HS-27A (cell line): ENCODE results near the gene SMARCAL1.
"Not testable (repeated sequence)": the region's sequence is repeated elsewhere in the genome, so short reads cannot be mapped to it uniquely, and the experiment has no call there.

Source experiments
- DNase-seq: peaks from one replicate; pipeline ENCODE4 v3.0.0-alpha.2; 2012; ENCODE audit warnings: low read depth, missing footprints

SMARCAL1 gene

DNA sequence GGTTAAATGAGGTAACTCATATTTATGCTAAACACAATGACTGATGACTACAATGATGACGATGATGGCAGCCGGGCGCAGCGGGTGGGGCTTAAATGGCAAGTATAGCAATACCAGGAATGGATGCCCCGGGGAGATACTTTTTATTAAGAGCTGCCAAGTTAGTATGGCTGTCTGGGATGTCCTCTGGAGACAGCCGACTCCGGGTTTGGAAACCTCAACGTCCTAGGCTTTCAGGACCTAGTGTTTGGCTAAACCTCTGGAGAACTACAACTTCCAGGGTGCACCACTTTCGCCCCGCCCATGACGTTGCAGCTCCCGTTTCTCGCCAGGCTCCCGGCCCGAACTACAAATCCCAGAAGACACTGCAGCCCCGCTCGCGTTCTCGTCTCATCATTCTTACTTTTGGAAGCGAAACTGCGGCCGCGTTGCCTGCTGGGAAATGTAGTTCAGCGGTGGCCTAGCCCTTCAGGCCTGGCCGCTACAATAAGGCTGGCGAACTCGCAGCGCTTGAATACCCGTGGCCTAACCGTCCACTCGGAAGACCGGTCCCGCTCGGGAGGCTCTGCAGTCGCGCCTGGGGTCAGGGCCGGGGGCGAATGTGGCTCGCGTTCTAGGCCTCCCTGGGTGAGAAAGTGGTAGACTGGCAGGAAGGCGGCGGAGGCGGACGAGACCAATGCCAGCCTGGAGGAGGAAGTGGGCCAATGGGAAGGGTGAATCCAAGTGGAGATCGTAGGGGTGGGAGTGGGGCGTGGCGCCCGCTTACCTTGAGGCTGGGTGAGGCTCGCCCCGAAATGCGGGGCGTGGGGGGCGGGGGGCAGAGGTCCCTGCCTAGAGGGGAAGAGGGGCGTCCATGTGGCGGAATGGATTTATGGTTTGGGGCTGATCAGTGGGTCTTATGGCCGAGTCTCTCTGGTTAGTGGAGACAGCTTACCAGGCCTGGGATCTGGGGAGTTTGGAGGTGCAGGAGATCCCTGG is at the start of gene SMARCAL1:
TSS of gene SMARCAL1 (plus strand) at position 463 of the 978 bp plus-strand sequence. CDS start 2,221 bp downstream, outside the sequence.
- DNase-seq: peak; percentile 81

DNA sequence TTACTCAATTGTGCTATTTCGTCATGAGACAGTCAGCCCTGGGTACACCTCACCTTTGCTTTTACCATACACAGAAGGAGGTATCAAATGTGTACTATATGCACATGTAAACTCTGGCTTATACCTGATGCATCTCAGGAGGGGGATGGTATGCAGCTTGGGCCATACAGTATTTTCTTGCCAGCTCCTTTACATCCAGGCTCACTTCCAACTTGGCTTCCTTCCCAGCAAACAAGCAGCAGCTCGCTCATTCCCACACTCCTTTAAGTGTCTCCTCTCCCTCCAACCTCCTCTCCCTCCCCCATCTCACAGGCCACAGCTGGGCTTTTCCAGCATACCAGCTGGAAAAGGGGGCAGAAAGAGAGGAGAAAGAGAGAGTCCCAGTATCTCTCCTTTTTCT is 49.6 kb upstream of the SMARCAL1 start:
- peak; percentile 36 for DNase-seq

DNA sequence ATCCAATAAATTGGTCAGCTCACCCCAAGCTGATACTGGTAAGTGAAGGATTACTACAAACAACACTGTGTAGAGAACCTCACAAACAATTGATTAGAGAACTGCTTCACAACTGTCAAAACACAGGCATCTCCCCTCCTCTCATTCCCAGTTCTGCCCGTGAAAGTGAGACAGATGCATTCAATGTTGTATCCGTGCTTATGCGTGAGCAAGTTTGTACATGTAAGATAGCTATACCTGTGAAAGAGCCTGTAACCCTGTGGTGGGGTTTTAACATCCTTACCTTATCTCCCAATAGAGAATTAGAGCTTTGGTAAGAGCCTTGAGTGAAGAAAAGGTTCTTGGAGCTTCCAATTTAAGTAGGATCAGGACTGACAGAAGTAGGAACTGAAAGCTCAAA is 49.1 kb upstream of the SMARCAL1 start:
- no peak for DNase-seq

DNA sequence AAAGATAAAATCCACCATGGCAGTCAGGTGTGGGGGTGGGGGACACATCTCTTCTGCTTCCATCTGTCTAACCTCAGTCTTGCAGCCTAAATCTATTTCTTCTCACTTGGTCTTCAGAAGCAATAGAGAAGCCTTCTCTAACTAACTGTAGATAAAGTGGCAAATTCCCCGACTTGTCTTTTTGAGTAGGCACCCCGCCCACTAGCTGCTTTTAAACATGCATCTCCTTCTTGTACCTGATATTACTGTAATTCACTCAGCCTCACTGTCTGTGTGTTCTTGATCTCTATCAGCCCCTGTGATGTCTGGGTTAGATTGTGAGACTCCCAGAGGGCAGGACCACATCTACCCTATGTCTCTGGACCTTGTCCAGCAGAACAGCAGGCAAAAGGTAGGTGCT is 46.8 kb upstream of the SMARCAL1 start:
- DNase-seq: no peak

DNA sequence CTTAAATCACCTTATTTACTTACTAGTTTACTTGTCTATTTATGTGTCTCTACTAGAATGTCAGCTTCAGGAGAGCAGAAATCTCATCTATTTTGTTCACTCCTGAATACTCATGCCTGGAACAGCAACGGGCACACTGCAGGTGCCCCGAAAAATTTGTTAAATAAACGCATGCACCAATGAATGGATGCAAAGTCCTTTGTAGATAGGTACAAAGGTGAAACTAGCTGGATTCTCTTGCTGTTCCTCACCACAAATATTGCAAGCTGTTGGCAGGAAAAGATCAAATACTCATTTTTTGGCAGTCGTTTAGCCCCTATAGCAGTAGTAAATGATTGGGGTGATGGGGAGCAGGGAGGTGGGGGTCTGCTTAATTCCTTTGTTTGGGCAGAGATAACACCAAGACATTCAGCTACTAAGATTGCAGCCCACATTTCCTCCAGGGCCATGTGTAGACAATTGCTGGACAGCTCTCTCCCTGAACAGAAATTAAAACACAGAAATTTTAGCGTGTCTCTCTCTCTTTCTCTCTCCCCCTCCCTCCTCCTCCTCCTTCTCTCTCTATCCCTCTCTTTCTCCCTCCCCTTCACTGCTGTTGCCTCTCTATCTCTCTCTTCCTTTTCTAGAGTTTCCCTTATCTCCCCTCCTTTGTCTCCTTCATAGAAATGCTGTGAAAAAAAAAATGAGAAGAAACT is 45.4 kb upstream of the SMARCAL1 start:
- no peak for DNase-seq

DNA sequence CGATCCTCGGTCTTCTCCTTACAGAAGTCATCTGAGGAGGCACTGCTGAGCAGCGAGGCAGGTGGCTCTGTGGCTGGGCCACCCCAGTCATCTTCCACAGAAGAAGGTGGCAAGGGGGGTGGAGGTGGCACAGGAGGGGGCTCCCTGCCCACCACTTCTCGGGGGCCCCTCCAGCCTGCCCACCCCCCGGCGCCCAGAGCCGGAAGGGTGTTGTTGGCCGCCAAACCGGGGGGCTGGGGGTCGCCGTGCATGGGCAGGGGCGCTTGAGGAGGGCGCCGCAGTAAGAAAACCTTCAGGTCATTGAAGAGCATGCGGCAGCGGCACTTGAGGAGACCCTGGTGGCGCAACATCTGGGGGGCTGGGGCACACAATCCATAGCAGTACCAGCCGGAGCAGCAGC is 42.5 kb upstream of the SMARCAL1 start:
- DNase-seq: no peak

DNA sequence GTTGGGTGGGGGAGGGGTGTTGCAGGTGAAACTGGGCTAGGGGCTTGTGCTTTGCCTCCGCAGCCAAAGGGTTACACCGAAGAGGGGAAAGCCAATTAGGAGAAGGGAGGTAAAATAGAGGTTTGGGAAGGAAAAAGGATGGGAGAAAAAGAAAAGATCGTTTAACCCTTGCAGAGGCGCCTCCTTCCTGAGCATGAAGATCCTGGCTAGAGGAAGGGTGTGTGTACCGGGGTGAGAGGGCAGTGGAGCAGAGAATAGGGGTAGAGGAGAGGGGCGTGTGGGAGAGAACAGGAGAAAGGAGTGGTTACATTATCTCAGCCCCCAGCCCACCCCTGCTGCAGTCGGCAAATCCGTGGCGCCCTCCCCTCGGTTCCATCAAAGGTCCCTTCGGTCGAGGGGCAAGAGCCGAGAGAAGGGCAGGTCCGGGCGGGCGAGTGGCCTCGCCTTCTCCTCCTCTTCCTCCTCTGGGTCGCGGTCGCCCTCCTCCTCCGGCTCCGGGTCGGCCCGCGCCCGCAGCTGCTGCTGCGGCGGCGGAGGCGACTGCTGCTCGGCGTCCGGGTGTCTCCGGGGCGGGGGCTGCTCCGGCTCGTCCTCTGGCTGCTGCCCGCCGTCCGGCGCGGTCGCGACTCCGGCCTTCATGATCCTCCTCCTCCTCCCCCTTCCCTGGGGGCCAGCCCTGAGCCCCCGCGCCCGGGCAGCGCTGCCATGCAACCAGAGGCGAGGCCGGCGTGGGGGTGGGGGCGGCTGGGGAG is 41.1 kb upstream of the SMARCAL1 start:
- no peak for DNase-seq

DNA sequence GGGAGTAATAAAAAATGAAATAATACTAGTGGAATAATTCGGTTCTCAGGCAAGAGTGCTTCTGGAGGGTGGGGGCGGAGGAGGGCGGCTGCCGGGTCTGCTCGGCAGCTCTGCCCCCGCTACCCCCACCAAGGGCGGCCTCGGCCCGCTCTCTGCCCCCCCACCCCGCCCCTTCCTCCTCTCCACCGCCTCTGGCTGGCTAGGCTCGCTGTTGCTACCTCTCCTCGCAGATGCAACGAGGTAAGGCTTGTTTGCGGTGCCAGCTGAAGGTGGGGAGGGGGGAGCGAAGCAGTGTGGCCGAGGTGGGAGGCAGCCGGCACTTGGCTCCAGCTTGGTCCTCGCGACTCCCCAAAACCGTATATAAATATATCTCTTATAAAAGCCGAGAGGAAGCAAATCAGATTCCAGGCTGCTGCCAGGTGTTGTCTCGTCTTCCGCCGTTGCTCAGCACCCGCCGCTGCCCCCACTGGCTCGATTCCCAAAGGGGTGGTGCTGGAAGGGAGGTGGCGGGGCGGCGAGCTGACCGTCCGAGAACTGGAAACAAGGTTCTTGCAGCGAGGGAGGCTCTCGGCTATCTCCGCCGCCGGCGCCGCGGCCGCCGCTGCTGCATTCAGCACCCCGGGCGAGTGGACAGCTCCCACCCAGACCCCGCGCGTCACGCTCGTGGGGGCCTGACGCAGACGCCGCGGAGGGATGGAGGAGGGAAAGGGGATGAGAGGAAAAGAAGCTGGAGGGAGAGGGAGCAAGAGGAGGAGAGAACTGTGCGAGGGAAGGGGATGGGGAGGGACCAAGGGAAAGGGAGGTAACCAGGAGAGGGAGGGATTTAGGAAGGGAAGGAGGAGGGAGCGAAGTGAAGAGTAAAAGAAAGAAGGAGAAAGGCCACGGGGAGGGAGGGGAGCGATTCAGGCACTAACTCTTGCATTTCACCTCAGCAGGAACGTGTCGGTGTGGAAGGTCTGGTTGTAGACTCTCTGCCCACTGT is 40.3 kb upstream of the SMARCAL1 start, which contains the start of gene MARCHF4:
TSS of gene MARCHF4 (minus strand) at position 763 of the 982 bp plus-strand sequence. CDS start 2,223 bp downstream, outside the sequence.
- DNase-seq: peak; percentile 64

DNA sequence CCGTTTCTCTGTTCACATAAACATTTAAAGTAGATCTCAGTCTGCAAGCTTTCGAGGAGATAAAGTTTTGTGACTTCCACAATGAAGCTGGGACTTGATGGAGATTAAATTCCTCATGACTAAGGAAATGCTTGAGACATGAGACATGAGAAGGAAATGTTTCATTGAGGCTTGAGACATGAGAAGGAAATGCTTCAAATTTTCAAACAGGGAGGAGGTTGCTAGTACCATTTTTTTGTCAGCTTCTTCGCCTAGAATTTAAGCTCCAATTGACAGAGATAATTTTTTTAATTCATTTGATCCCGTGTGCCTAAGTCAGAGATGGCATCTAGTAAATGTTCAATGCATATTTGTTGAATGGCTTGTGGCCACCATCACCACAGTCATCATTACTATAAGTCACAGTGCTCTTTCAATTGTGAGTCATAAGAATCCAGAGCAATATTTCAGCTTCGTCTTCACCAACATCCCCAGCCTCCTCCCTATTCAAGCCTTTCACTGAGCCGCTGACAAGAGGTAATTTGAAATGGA is 39.5 kb upstream of the SMARCAL1 start:
- peak; percentile 86 for DNase-seq

DNA sequence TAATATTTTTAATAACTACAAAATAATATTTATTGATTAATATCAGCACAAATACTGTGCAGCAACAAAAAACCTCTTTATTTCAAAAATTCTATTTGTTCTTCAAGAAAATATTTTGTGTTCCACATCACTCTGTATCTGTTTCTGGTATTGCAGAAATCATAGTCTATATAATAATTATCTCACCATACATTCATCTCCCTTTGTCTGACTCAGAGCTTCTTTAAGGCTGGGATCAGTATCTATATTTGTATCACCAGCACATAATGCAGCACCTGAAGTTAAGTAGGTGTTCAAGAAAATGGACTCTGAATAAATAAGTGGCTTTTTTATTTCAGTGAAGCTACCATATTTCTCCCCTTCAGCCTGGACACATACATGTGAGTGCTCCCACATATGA is 38.4 kb upstream of the SMARCAL1 start:
- no peak for DNase-seq

DNA sequence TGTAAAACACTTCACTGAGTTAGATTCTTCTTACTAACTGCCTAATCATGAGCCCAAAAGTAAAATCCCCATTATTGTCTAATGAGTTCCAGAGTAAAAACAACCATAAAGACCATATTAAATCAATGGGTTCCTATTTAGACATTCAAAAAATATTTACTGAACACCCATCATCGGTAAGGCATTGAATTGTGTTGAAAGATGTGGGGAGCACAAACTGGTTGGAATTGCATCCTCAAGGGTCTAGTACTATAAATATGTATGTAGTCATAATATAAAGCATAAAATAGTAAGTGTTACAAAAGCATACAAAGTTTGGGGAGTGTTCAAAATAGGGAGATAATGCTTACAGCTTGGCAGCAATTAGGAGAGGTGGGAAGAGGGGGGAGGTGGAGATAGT is 37.0 kb upstream of the SMARCAL1 start:
- DNase-seq: no peak

DNA sequence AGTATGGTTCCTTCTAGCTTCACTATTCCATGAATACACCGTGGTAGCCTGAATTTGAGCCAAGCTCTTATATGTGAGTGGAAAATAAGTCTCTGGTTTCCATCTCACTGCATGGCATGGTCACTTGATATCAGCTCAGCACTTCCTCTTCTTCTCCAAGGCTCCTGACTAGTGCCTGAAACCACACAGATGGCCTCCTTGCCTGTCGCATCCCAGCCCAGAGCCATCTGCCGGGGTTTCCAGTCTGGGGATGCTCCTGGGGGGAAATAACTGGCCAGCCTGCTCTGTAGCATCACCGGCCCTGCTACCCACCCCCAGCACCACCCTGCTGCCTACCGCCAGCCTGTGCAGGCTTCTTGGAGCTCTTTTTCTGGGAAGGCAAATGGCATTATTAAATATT is 32.3 kb upstream of the SMARCAL1 start:
- no peak for DNase-seq

DNA sequence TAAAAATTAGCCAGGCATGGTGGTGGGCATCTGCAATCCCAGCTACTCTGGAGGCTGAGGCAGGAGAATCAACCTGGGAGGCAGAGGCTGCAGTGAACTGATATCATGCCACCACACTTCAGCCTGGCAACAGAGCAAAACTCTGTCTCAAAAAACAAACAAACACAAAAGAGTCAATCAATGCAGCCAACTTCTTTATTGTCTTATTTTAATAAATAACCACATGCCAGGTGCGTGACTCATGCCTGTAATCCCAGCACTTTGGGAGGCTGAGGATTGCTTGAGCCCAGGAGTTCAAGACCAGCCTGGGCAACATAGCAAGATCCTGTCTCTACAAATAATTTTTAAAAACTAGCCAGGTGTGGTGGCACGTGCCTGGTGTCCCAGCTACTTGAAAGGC is 27.9 kb upstream of the SMARCAL1 start:
- DNase-seq: not testable (repeated sequence)

DNA sequence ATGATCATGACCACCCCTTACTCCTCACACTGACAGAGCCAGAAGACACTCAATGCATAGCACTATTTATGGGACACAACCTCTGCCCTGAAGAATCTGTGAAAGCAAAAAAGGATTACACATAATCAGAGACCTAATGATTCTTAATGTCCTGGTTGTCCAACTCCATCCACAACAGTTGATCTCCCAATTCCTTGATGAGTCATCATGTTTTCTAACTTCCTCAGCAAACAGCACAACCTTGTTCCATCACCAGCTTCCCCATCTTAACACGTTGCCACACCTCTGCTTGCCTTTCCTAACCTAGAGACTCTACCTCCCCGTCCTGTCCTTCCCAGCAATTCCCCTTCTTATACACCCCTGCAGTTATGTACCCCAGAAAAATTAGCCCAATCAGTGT is 26.8 kb upstream of the SMARCAL1 start:
- DNase-seq: no peak

DNA sequence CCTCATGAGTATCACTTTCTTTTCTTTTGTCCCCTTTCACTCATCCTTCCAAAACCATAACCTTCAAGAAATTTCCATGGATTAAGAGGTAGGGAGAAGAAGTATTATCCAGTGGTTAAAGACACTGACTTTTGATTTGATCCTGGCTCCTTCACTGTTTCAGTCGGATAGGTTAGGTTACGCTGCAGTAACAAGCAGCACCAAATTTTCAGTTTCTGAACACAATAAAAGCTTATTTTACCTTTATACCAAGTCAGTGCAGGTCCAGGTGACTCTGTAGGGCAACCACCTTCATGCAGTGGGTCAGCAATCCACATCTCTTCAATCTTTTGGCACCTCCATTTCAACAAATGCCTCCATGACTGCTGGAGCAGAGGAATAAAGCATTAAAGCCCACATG is 25.0 kb upstream of the SMARCAL1 start:
- DNase-seq: no peak

DNA sequence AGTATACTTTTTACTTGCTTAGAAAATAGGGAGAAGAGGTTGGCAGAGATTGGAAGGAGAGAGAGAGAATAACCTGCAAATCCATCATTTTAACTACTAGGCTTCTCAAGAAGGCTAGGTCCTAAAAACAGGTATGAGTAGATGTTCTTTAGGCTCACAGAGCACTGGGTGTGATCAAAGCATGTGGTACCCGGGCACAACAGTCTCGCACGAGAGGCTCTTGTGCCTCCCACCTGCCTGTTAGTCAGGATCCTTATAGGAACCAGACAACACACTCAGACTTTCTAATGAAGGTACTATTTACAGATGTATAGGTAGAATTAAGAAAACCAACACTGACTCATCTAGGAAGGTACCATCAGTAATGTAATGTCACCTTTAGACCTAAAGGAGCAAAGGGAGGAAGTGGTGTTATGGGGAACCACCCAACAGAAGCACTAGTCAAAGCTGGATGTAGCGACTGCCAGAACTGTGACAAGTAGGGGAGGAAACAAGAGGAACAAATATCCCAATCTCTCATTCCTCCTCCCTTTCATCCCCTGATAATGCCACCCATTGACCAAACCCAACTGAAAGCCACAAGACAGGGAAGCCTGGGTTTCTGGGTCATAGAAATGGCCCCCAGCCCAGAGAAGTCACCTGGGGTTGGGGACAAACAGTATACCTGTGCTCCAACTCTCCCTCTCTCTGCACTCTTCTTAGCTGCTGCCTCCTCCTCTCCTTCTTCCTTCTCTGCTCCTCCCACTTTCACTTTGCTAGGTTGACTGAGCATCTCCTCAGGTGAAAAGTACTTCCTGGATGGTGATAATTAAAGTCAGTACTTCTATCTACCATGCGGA is 24.0 kb upstream of the SMARCAL1 start:
- no peak for DNase-seq

DNA sequence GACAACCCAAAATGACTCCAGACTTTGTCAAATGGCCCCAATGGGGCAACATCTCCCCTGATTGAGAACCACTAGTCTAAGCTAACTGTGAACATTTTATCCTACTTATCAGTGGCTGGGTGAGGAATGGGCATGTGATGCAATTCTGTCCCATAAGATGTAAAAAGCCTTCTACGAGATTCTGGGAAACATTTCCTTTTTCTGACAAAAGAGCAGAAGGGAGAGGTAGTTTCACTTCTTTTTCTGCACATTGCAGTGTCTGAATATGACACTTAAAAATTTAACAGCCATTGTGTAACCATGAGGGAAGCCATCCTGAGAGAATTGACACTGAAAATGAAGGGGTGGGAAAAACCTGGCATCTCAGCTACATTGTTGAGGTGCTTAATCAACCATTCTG is 22.7 kb upstream of the SMARCAL1 start:
- DNase-seq: no peak

DNA sequence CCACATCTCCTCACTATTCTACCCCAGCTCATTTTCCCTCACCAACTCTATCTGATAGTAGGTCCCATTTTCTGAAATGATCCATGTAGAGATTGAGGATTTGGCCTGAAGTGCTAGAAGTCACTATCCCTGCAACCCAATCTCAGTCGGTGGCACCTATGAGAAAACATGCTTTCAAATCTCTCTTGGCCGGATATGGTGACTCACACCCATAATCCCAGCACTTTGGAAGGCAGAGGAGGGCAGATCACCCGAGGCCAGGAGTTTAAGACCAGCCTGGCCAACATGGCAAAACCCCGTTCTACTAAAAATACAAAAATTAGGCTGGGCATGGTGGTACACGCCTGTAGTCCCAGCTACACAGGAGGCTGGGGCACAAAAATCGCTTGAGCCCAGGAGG is 20.9 kb upstream of the SMARCAL1 start:
- peak; percentile 42 for DNase-seq

DNA sequence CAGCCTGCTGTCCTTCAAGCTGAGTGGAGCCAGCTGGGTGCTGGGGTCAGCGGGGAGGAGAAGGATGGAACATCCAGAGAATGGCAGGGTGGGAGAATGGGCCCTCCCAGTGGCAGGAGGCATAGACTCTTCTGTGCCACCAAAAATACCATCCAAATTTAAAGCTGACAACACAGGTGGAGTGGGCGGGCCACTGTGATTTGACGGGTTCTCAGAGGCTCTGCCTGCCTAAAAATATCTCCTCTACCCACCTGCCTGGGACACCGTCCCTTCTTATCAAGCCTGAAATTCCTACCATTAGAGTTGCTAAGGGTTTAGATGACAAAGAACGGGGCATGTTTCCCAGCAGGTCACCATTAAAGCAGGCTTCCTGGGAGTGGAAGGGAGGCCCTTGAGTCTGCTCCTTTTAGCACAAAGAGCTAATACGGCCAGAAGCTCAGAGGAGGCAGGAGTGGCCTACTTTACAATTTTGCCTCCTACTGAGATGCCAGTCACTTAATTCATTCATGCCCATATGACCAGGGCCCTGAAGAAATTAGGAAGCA is 20.2 kb upstream of the SMARCAL1 start:
- DNase-seq: no peak
